GM12801 (cell line): ENCODE data around the gene FZR1.

Experiments
- CTCF ChIP-seq: IDR thresholded peaks from one replicate; pipeline ENCODE4 v1.5.1; 2011; ENCODE audit warnings: control low read depth; ENCODE audit not compliant: insufficient read length; ENCODE audit errors: extremely low read depth

The FZR1 gene

DNA sequence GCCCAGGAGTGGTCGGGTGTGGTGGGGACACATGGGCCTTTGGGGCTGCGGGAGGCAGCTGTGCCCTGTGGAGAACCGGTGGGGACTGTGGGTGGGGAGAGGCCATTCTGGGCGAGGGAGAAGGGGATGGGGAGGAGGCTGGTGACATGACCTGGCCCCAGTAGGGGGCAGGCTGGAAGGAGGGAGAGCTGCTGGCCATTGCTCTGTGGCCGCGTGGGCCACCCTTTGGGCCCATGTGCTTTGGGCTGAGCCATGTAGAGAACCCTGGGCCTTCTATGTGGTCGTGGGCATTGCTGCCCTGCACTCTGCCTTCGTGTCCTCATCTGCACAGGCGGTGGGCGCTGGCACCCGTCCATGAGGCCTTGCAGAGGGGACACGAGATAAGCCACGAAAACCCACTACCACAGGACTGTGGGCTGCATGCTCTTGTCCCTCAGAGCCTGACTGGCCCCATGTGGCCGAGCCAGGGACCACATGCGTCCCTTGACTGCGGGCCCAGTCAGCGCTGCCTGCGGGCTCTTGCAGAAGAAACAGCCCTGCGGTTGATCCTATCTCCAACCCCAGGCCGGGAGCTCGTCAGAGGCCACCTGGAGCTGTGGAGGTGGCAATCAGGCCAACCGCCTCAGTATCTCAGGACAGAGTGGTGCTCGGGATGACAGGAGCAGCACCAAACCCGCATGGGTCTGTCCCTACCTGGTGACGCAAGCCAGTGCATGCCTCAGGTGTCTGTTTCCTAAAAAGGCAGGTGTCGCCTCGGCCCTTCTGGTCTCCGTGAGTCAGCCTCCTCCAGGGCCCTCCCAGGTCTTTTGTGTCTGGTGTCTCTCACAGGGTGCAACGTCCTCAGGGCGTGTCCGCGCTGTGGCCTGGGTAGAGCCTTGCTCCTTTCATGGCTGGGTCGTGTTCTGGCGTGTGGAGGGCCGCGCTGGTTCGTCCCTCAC, 14.3 kb downstream of the FZR1 start:
- no peak for TF ChIP-seq CTCF

GRCh38 chr19:3521104-3521445, 15.0 kb downstream of the FZR1 start:
- TF ChIP-seq CTCF = no peak

- TF ChIP-seq CTCF = no peak
Observed at GRCh38 chr19:3522421-3523360, 16.6 kb downstream of the FZR1 start.

- TF ChIP-seq CTCF = no peak
Observed at GRCh38 chr19:3523361-3524077, 17.4 kb downstream of the FZR1 start.

GRCh38 chr19:3524078-3524842, 18.1 kb downstream of the FZR1 start:
- no peak for TF ChIP-seq CTCF

- TF ChIP-seq CTCF = no peak
Observed at GRCh38 chr19:3524904-3525451, 18.9 kb downstream of the FZR1 start.
